NCI-H1436 treated with DMSO at 0.1 percent for 48 hours (cell line): ENCODE measurements around the gene STKLD1.
"Not testable (repeated sequence)": the region's sequence is repeated elsewhere in the genome, so short reads cannot be mapped to it uniquely, and the experiment has no call there.

Source experiments
- DNase-seq: peaks from one replicate; lab custom pipeline; 2025; lab: John Stamatoyannopoulos, UW

The STKLD1 gene

GRCh38 chr9:133443982-133444381 lies 67.8 kb downstream of the STKLD1 start:
- DNase-seq, result no peak

- no peak for DNase-seq
Observed at GRCh38 chr9:133445293-133445969, 69.3 kb downstream of the STKLD1 start.

- no peak for DNase-seq
Observed at GRCh38 chr9:133448487-133448972, 72.4 kb downstream of the STKLD1 start.

GRCh38 chr9:133449760-133450159 lies 73.6 kb downstream of the STKLD1 start:
- DNase-seq, result no peak

GRCh38 chr9:133451865-133452264 lies 75.7 kb downstream of the STKLD1 start:
- not testable (repeated sequence) for DNase-seq

- DNase-seq, result no peak
Observed at GRCh38 chr9:133452562-133452961, 76.4 kb downstream of the STKLD1 start.

- DNase-seq, result no peak
Observed at GRCh38 chr9:133453651-133454050, 77.5 kb downstream of the STKLD1 start.

- no peak for DNase-seq
Observed at GRCh38 chr9:133454325-133454724, 78.2 kb downstream of the STKLD1 start.

GRCh38 chr9:133454943-133455673 lies 78.9 kb downstream of the STKLD1 start:
- DNase-seq, result no peak
